ENCODE measurements around the gene PAQR5.
"Not testable (repeated sequence)": the region's sequence is repeated elsewhere in the genome, so short reads cannot be mapped to it uniquely, and the experiment has no call there.

PAQR5 gene

GRCh38 chr15:69433831-69434230 is 135.1 kb downstream of the PAQR5 start:
- no peak for DNase-seq
- in situ Hi-C loops (cut with HindIII; ENCODE audit: low pct_ligation_motif_present, low pct_unique_long_range_greater_than_20kb, low sequenced_read_pairs): no loop called here

- in situ Hi-C loops (cut with HindIII; ENCODE audit: low pct_ligation_motif_present, low pct_unique_long_range_greater_than_20kb, low sequenced_read_pairs): no loop called here
- DNase-seq: no peak
Measured at GRCh38 chr15:69434238-69434637, 135.5 kb downstream of the PAQR5 start.

GRCh38 chr15:69434679-69435078 is 136.0 kb downstream of the PAQR5 start:
- no peak for DNase-seq
- in situ Hi-C loops (cut with HindIII; ENCODE audit: low pct_ligation_motif_present, low pct_unique_long_range_greater_than_20kb, low sequenced_read_pairs): no loop called here

GRCh38 chr15:69435985-69436384 is 137.3 kb downstream of the PAQR5 start:
- in situ Hi-C loops (cut with HindIII; ENCODE audit: low pct_ligation_motif_present, low pct_unique_long_range_greater_than_20kb, low sequenced_read_pairs): no loop called here
- no peak for DNase-seq

- DNase-seq: no peak
- in situ Hi-C loops (cut with HindIII; ENCODE audit: low pct_ligation_motif_present, low pct_unique_long_range_greater_than_20kb, low sequenced_read_pairs): no loop called here
Measured at GRCh38 chr15:69436951-69437350, 138.2 kb downstream of the PAQR5 start.

GRCh38 chr15:69439623-69440022 is 140.9 kb downstream of the PAQR5 start:
- in situ Hi-C loops (cut with HindIII; ENCODE audit: low pct_ligation_motif_present, low pct_unique_long_range_greater_than_20kb, low sequenced_read_pairs): no loop called here
- DNase-seq: no peak

GRCh38 chr15:69443032-69443611 is 144.4 kb downstream of the PAQR5 start:
- no peak for DNase-seq
- in situ Hi-C loops (cut with HindIII; ENCODE audit: low pct_ligation_motif_present, low pct_unique_long_range_greater_than_20kb, low sequenced_read_pairs): no loop called here

GRCh38 chr15:69444686-69445085 is 146.0 kb downstream of the PAQR5 start:
- DNase-seq: no peak
- in situ Hi-C loops (cut with HindIII; ENCODE audit: low pct_ligation_motif_present, low pct_unique_long_range_greater_than_20kb, low sequenced_read_pairs): no loop called here

- in situ Hi-C loops (cut with HindIII; ENCODE audit: low pct_ligation_motif_present, low pct_unique_long_range_greater_than_20kb, low sequenced_read_pairs): no loop called here
- no peak for DNase-seq
Measured at GRCh38 chr15:69446953-69447352, 148.2 kb downstream of the PAQR5 start.

GRCh38 chr15:69450221-69450620 is 151.5 kb downstream of the PAQR5 start:
- in situ Hi-C loops (cut with HindIII; ENCODE audit: low pct_ligation_motif_present, low pct_unique_long_range_greater_than_20kb, low sequenced_read_pairs); DNase-seq: not testable (repeated sequence)

- no peak for DNase-seq
- in situ Hi-C loops (cut with HindIII; ENCODE audit: low pct_ligation_motif_present, low pct_unique_long_range_greater_than_20kb, low sequenced_read_pairs): no loop called here
Measured at GRCh38 chr15:69450968-69451695, 152.4 kb downstream of the PAQR5 start.

GRCh38 chr15:69451951-69452691 is 153.4 kb downstream of the PAQR5 start:
- peak; percentile 58 for DNase-seq
- in situ Hi-C loops (cut with HindIII; ENCODE audit: low pct_ligation_motif_present, low pct_unique_long_range_greater_than_20kb, low sequenced_read_pairs): no loop called here

- in situ Hi-C loops (cut with HindIII; ENCODE audit: low pct_ligation_motif_present, low pct_unique_long_range_greater_than_20kb, low sequenced_read_pairs): no loop called here
Measured at GRCh38 chr15:69452692-69453521, 154.2 kb downstream of the PAQR5 start, which contains the start of gene RPLP1. RPLP1 (plus strand) TSS chr15:69452818; CDS start chr15:69452949, 131 bp downstream.

GRCh38 chr15:69454953-69455352 is 156.2 kb downstream of the PAQR5 start:
- in situ Hi-C loops (cut with HindIII; ENCODE audit: low pct_ligation_motif_present, low pct_unique_long_range_greater_than_20kb, low sequenced_read_pairs): no loop called here
- DNase-seq: no peak

More at GRCh38 chr15:69452692-69453521, 154.2 kb downstream of the PAQR5 start, which contains the start of gene RPLP1:
- DNase-seq: peak; percentile 94

GRCh38 chr15:69456208-69457166 is 157.8 kb downstream of the PAQR5 start:
- in situ Hi-C loops (cut with HindIII; ENCODE audit: low pct_ligation_motif_present, low pct_unique_long_range_greater_than_20kb, low sequenced_read_pairs): no loop called here
- no peak for DNase-seq

Measured in ACHN (cell line).